ENCODE results near the gene UBR1. TPM values are rescaled to one million over a fixed set of nuclear protein-coding genes. Genes with fewer than 3 reads are reported as not detected.

Gene UBR1
- total RNA-seq, 1 experiment from 2014 or later = 17.9 TPM

DNA sequence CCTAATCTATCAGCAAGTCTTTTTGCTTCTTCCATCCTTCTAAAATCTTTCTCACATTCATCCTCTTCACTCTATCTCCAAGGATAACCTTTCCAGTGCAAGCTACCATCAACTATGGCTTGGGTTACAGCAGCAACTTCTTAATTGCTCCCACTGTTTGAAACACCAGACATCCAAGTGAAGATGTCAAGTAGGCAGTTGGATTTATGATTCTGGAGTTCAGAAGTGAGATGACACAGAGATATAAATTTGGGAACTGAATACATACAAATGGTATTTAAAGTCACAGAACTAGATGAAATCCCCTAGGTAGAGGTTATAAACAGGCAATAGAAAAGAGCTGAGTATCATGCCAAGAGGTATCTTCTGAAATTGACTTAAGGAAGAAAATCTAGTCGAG is 3.7 kb downstream of the UBR1 start:
- ChIA-PET CTCF (no interaction called here), POLR2A (no interaction called here), RAD21 (ENCODE audit: low non-redundant PET in 1 of 2, low total read pairs in 2 of 2, uncharacterized antibody in 2 of 2, unreplicated experiment in 2 of 2) (no interaction called here)
- H3K27me3 ChIP-seq (ENCODE audit: insufficient read depth, low read length) = no peaks in the 10 kb centered on the region
- BruUV-seq (replicated peaks) = no TSS peak
- H3K4me1 ChIP-seq (ENCODE audit: control insufficient read depth in 1 of 2, insufficient read depth in 2 of 2, low read length in 2 of 2) = peaks cover 11 to 12% of the 10 kb centered on the region in 2 experiments
- H3K36me3 ChIP-seq (ENCODE audit: control insufficient read depth in 1 of 2, insufficient read depth in 2 of 2, low read length in 2 of 2) = no peaks in the 10 kb centered on the region; a peak in 1 of 4 replicates
- H3K4me2 ChIP-seq (ENCODE audit: low read length) = no peak overlapping the region
- no peak overlapping the region for H3K4me3 ChIP-seq (replicated peaks in 1 of 2; ENCODE audit: low read depth in 1 of 2, low read length in 2 of 2)
- H3K9me2 ChIP-seq (ENCODE audit: insufficient read depth) = no peaks in the 10 kb centered on the region
- no peaks in the 10 kb centered on the region for H4K20me1 ChIP-seq (ENCODE audit: insufficient read depth)
- H3K79me2 ChIP-seq (ENCODE audit: insufficient read depth, low read length) = peaks cover 72% of the 10 kb centered on the region
- H3K9ac ChIP-seq (ENCODE audit: low read length) = no peak overlapping the region
- intact Hi-C loops (cut with micrococcal nuclease) = no loop called here
- H2AFZ ChIP-seq (ENCODE audit: low read depth, low read length, poor library complexity, severe bottlenecking) = no peak overlapping the region
- H3K9me3 ChIP-seq (ENCODE audit: control insufficient read depth in 1 of 2, insufficient read depth in 1 of 2, low read depth in 1 of 2, low read length in 2 of 2) = no peaks in the 10 kb centered on the region
- H3K27ac ChIP-seq (ENCODE audit: low read depth, low read length) = no peak overlapping the region
- ATAC-seq (no peak), DNase-seq (ENCODE audit: low read depth, low spot score) (no peak)
- TF ChIP-seq TCF7L2 (IDR thresholded peaks at IDR 0.05; ENCODE audit: borderline replicate concordance, extremely low read depth, insufficient read depth, insufficient read length) = no peak
- TF ChIP-seq SP1 (IDR thresholded peaks at IDR 0.05; ENCODE audit: low read depth) = no peak
- no peak for TF ChIP-seq ATF3 (IDR thresholded peaks at IDR 0.05)
- no peak for TF ChIP-seq EGR1 (IDR thresholded peaks at IDR 0.05; ENCODE audit: low read depth)
- TF ChIP-seq, protein P1, sequence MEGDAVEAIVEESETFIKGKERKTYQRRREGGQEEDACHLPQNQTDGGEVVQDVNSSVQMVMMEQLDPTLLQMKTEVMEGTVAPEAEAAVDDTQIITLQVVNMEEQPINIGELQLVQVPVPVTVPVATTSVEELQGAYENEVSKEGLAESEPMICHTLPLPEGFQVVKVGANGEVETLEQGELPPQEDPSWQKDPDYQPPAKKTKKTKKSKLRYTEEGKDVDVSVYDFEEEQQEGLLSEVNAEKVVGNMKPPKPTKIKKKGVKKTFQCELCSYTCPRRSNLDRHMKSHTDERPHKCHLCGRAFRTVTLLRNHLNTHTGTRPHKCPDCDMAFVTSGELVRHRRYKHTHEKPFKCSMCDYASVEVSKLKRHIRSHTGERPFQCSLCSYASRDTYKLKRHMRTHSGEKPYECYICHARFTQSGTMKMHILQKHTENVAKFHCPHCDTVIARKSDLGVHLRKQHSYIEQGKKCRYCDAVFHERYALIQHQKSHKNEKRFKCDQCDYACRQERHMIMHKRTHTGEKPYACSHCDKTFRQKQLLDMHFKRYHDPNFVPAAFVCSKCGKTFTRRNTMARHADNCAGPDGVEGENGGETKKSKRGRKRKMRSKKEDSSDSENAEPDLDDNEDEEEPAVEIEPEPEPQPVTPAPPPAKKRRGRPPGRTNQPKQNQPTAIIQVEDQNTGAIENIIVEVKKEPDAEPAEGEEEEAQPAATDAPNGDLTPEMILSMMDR (IDR thresholded peaks at IDR 0.05 in 2 of 3, conservative IDR thresholded peaks at IDR 0.05 in 1 of 3; ENCODE audit: borderline replicate concordance in 1 of 3, insufficient read depth in 1 of 3, low read depth in 2 of 3, low read length in 2 of 3) = no peak
- no peak for TF ChIP-seq EZH2phosphoT487 (IDR thresholded peaks at IDR 0.05; ENCODE audit: borderline replicate concordance)

GRCh38 chr15:43100971-43101370 is 4.9 kb downstream of the UBR1 start:
- no peaks in the 10 kb centered on the region for H4K20me1 ChIP-seq (ENCODE audit: insufficient read depth)
- CTCF ChIA-PET = no interaction called here
- H3K27ac ChIP-seq (ENCODE audit: low read depth, low read length) = no peak overlapping the region
- no peaks in the 10 kb centered on the region; a peak in 1 of 4 replicates for H3K36me3 ChIP-seq (ENCODE audit: control insufficient read depth in 1 of 2, insufficient read depth in 2 of 2, low read length in 2 of 2)
- no peak for ATAC-seq
- RAD21 ChIA-PET (ENCODE audit: low non-redundant PET in 1 of 2, low total read pairs in 2 of 2, uncharacterized antibody in 2 of 2, unreplicated experiment in 2 of 2) = no interaction called here
- no peaks in the 10 kb centered on the region for H3K9me2 ChIP-seq (ENCODE audit: insufficient read depth)
- H3K9ac ChIP-seq (ENCODE audit: low read length) = no peak overlapping the region
- no TSS peak for BruUV-seq (replicated peaks)
- no peaks in the 10 kb centered on the region for H3K27me3 ChIP-seq (ENCODE audit: insufficient read depth, low read length)
- no peak for TF ChIP-seq EZH2 (IDR thresholded peaks at IDR 0.05)
- no peak for TF ChIP-seq JUND (IDR thresholded peaks at IDR 0.05)
- TF ChIP-seq ATF3 (IDR thresholded peaks at IDR 0.05) = no peak
- no peak for TF ChIP-seq SP1 (IDR thresholded peaks at IDR 0.05; ENCODE audit: low read depth)
- TF ChIP-seq TCF7L2 (IDR thresholded peaks at IDR 0.05; ENCODE audit: borderline replicate concordance, extremely low read depth, insufficient read depth, insufficient read length) = no peak
- TF ChIP-seq FOSL1 (IDR thresholded peaks at IDR 0.05; ENCODE audit: low read depth) = no peak
- no peak for TF ChIP-seq CBX3 (IDR thresholded peaks at IDR 0.05; ENCODE audit: low read depth)
- no peak for TF ChIP-seq CEBPB (IDR thresholded peaks at IDR 0.05; ENCODE audit: low read depth)
- TF ChIP-seq MAX (IDR thresholded peaks at IDR 0.05) = no peak
- no peak for TF ChIP-seq SRF (IDR thresholded peaks at IDR 0.05; ENCODE audit: low read depth)
- no peak for TF ChIP-seq POLR2AphosphoS5 (IDR thresholded peaks at IDR 0.05; ENCODE audit: low read depth, low read length)
- no peak for TF ChIP-seq RAD21 (IDR thresholded peaks at IDR 0.05; ENCODE audit: low read depth)
- no peak for TF ChIP-seq ZNF274 (IDR thresholded peaks at IDR 0.05; ENCODE audit: low read depth, low read length)
- no peak for TF ChIP-seq POLR2A (IDR thresholded peaks at IDR 0.05; ENCODE audit: borderline replicate concordance, extremely low read depth, insufficient read depth, insufficient read length)
- TF ChIP-seq, protein P2, sequence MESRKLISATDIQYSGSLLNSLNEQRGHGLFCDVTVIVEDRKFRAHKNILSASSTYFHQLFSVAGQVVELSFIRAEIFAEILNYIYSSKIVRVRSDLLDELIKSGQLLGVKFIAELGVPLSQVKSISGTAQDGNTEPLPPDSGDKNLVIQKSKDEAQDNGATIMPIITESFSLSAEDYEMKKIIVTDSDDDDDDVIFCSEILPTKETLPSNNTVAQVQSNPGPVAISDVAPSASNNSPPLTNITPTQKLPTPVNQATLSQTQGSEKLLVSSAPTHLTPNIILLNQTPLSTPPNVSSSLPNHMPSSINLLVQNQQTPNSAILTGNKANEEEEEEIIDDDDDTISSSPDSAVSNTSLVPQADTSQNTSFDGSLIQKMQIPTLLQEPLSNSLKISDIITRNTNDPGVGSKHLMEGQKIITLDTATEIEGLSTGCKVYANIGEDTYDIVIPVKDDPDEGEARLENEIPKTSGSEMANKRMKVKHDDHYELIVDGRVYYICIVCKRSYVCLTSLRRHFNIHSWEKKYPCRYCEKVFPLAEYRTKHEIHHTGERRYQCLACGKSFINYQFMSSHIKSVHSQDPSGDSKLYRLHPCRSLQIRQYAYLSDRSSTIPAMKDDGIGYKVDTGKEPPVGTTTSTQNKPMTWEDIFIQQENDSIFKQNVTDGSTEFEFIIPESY (IDR thresholded peaks at IDR 0.05; ENCODE audit: extremely low read depth, insufficient replicate concordance, low read length) = no peak
- H3K4me3 ChIP-seq (replicated peaks in 1 of 2; ENCODE audit: low read depth in 1 of 2, low read length in 2 of 2) = no peak overlapping the region
- DNase-seq (ENCODE audit: low read depth, low spot score) = no peak
- H3K4me1 ChIP-seq (ENCODE audit: control insufficient read depth in 1 of 2, insufficient read depth in 2 of 2, low read length in 2 of 2) = peaks cover 10 to 11% of the 10 kb centered on the region in 2 experiments
- intact Hi-C loops (cut with micrococcal nuclease) = no loop called here
- H2AFZ ChIP-seq (ENCODE audit: low read depth, low read length, poor library complexity, severe bottlenecking) = no peak overlapping the region
- H3K9me3 ChIP-seq (ENCODE audit: control insufficient read depth in 1 of 2, insufficient read depth in 1 of 2, low read depth in 1 of 2, low read length in 2 of 2) = no peaks in the 10 kb centered on the region
- H3K4me2 ChIP-seq (ENCODE audit: low read length) = no peak overlapping the region
- peaks cover 81% of the 10 kb centered on the region for H3K79me2 ChIP-seq (ENCODE audit: insufficient read depth, low read length)
- POLR2A ChIA-PET = no interaction called here

Data from HCT116 (cell line).